GM12872 (cell line): ENCODE data around the gene CRHR1.
A peak's percentile ranks its signal among the peaks of the same experiment; 100 is the strongest.

ENCODE experiments used
- CTCF ChIP-seq: IDR thresholded peaks from 3 replicates; pipeline ENCODE4 v1.5.1; 2011; ENCODE audit warnings: low read depth, mild to moderate bottlenecking, low read length, moderate library complexity; ENCODE audit not compliant: insufficient read depth

Gene CRHR1

DNA sequence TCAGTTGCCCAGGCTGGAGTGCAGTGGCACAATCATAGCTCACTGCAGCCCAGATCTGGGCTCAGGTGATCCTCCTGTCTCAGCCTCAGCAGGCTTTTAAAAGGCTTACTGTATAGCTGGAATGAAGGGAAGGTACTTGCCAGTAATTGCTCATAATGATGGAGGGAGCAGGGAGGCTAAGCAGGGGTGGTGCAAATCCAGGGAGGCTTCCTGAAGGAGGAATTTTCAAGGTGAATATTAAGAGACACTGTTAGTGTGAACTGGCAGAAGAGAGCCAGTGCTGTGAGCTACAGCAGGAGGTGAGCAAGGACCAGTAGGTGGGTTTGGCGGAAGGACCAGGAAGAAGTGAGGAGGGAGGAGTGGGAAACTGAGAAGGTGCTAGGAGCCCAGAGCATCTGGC lies 24.7 kb downstream of the CRHR1 start:
- no peak for TF ChIP-seq CTCF

GRCh38 chr17:45809499-45809898 lies 25.4 kb downstream of the CRHR1 start:
- TF ChIP-seq CTCF = no peak

DNA sequence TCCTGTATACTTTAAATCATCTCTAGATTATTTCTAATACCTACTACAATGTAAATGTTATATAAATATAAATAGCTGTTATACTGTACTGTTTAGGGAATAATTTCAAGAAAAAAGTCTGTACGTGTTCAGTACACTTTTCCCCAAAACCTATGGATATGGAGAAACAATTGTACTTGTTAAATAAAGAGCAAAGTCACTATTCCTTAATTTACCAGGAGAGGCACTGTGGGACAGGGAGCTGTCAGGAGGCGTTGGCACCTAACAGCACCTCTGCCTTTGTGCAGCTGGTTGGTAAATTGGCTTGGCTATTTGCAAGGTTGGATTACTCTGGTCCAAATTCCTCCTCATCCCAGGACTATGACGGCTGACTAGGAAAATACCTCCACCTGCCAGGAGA lies 28.0 kb downstream of the CRHR1 start:
- TF ChIP-seq CTCF = 0 out of 3 replicates have a peak, but pooled peaks have one; percentile 16

DNA sequence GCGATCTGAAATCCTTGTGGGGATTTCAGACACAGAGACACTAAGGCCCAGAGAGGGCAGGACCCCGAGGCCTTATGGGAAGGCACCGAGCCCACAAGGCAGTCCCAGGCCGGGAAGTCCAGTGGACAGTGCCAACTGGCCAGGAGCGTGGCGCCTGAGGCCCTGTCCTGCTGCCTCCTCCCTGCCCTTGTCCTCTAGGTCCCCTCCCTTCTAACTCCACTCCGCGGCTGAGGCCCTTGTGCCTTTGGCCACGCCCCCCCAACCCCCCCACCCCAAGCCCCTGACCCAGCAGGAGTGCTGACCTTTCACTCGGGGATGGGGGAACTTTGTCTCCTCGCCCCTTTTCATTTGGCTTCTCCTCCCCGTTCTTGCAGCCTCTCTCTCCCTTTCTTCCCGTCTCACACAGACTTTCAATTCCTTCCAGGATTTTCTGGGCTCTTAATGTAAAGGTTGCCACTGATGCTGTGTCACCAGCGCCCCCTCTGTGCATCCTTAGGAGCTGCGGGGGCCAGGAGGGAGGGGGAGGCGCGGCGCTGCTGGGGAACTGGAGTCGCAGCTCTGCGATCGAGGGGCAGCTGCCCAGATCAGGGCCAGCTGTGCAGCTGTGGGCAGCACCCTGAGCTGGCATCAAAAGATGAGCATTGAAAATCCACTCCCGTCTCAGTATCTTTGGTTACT lies 29.1 kb downstream of the CRHR1 start:
- TF ChIP-seq CTCF = no peak

- TF ChIP-seq CTCF = no peak
Measured at GRCh38 chr17:45814622-45815606, 30.8 kb downstream of the CRHR1 start.

DNA sequence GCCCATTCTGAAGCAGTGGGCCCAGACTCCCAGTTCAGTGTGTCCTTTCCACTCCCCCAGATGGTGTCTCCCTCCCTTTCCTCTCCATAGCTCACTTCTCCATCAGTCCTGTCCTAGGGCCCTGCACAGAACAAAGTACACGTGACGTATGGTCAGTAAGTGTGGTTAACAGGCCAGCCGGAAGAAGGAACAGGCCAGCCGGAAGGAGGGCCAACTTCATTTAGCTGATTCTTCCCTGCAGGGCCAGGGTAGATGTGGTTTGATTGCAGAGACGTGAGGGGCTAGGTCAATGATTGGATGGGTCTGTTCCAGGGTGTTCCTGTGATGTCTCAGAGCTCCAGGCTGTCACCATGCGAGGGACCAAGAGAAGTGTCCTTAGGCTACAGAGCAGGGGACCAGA lies 31.6 kb downstream of the CRHR1 start:
- TF ChIP-seq CTCF = no peak

- TF ChIP-seq CTCF = no peak
Measured at GRCh38 chr17:45818041-45818440, 33.9 kb downstream of the CRHR1 start.
